Glutamatergic neuron (in vitro differentiated cells): Measurements from ENCODE around the gene RELA. TPM values are rescaled to one million over a fixed set of nuclear protein-coding genes. Genes with fewer than 3 reads are reported as not detected.
"Not testable (repeated sequence)": the region's sequence is repeated elsewhere in the genome, so short reads cannot be mapped to it uniquely, and the experiment has no call there.

Source experiments
- DNase-seq: peaks from one replicate; pipeline ENCODE4 v3.0.0; 2022
- H3K27ac Mint-ChIP-seq: one replicate; pipeline ENCODE4 v1.8.0; 2020; ENCODE audit warnings: mild to moderate bottlenecking, mixed read lengths, inconsistent platforms; ENCODE audit not compliant: unreplicated experiment
- H3K27me3 Mint-ChIP-seq: one replicate; pipeline ENCODE4 v1.8.0; 2020; ENCODE audit warnings: mild to moderate bottlenecking, moderate library complexity, mixed read lengths, inconsistent platforms; ENCODE audit not compliant: unreplicated experiment
- H3K36me3 Mint-ChIP-seq: one replicate; pipeline ENCODE4 v1.8.0; 2020; ENCODE audit warnings: mild to moderate bottlenecking, mixed read lengths, inconsistent platforms; ENCODE audit not compliant: unreplicated experiment
- H3K4me1 Mint-ChIP-seq: one replicate; pipeline ENCODE4 v1.8.0; 2020; ENCODE audit warnings: mild to moderate bottlenecking, low read depth, mixed read lengths, inconsistent platforms; ENCODE audit not compliant: unreplicated experiment
- H3K4me3 Mint-ChIP-seq: one replicate; pipeline ENCODE4 v1.8.0; 2020; ENCODE audit warnings: mild to moderate bottlenecking, mixed read lengths, inconsistent platforms; ENCODE audit not compliant: unreplicated experiment
- H3K9me3 Mint-ChIP-seq: one replicate; pipeline ENCODE4 v1.8.0; 2020; ENCODE audit warnings: mild to moderate bottlenecking, moderate library complexity, mixed read lengths, inconsistent platforms; ENCODE audit not compliant: unreplicated experiment
- CTCF ChIP-seq: fragments of 200-600 bp; sonication (generic); IDR thresholded peaks from one replicate; pipeline ENCODE4 v1.5.0; 2021; ENCODE audit not compliant: partially characterized antibody, unreplicated experiment
- total RNA-seq: library from RNA; stranded (reverse); fragmentation: NEBNext Ultra II Directional; extraction: Animal tissue kit (Norgen Biotek cat#: 25700); gene quantifications from one replicate; pipeline ENCODE4 v1.2.1, GENCODE V29; 2021; ENCODE audit not compliant: unreplicated experiment

The RELA gene
- total RNA-seq, 1 donor from 2014 or later = 61.2 TPM

- DNase-seq = no peak
- no peak overlapping the region for H3K4me3 Mint-ChIP-seq
- H3K9me3 Mint-ChIP-seq = peaks cover 18% of the 10 kb centered on the region
- no peaks in the 10 kb centered on the region for H3K4me1 Mint-ChIP-seq
- TF ChIP-seq CTCF = no peak
- H3K36me3 Mint-ChIP-seq = peaks cover 9% of the 10 kb centered on the region
- H3K27ac Mint-ChIP-seq = no peak overlapping the region
- H3K27me3 Mint-ChIP-seq = peaks cover 3% of the 10 kb centered on the region
These were observed 36.6 kb upstream of the RELA start for GRCh38 chr11:65699306-65699705.

GRCh38 chr11:65698205-65698604 lies 35.5 kb upstream of the RELA start:
- Mint-ChIP-seq H3K4me3 (no peak overlapping the region), H3K27ac (no peak overlapping the region), H3K4me1 (no peaks in the 10 kb centered on the region), H3K9me3 (peaks cover 18% of the 10 kb centered on the region), H3K36me3 (peaks cover 9% of the 10 kb centered on the region), H3K27me3 (peaks cover 3% of the 10 kb centered on the region)
- DNase-seq = no peak
- TF ChIP-seq CTCF = no peak

- Mint-ChIP-seq H3K27me3 (peaks cover 3% of the 10 kb centered on the region), H3K36me3 (peaks cover 9% of the 10 kb centered on the region), H3K27ac (no peak overlapping the region), H3K4me3 (no peak overlapping the region), H3K4me1 (no peaks in the 10 kb centered on the region), H3K9me3 (peaks cover 13% of the 10 kb centered on the region)
- no peak for DNase-seq
- no peak for TF ChIP-seq CTCF
These were observed 34.3 kb upstream of the RELA start for GRCh38 chr11:65696802-65697552.

- H3K4me1 Mint-ChIP-seq = no peaks in the 10 kb centered on the region
- no peak overlapping the region for H3K4me3 Mint-ChIP-seq
- no peak for DNase-seq
- H3K36me3 Mint-ChIP-seq = peaks cover 8% of the 10 kb centered on the region
- no peak overlapping the region for H3K27ac Mint-ChIP-seq
- no peak for TF ChIP-seq CTCF
- H3K27me3 Mint-ChIP-seq = peaks cover 3% of the 10 kb centered on the region
- H3K9me3 Mint-ChIP-seq = peaks cover 9% of the 10 kb centered on the region
These were observed 32.9 kb upstream of the RELA start for GRCh38 chr11:65695459-65696241.

GRCh38 chr11:65692367-65692766 lies 29.7 kb upstream of the RELA start:
- DNase-seq = no peak
- H3K9me3 Mint-ChIP-seq = no peaks in the 10 kb centered on the region
- H3K27ac Mint-ChIP-seq = no peak overlapping the region
- H3K4me1 Mint-ChIP-seq = peaks cover 1% of the 10 kb centered on the region
- no peak for TF ChIP-seq CTCF
- no peaks in the 10 kb centered on the region for H3K36me3 Mint-ChIP-seq
- no peak overlapping the region for H3K4me3 Mint-ChIP-seq
- no peaks in the 10 kb centered on the region for H3K27me3 Mint-ChIP-seq

GRCh38 chr11:65691847-65692246 lies 29.1 kb upstream of the RELA start:
- H3K27ac Mint-ChIP-seq, H3K4me3 Mint-ChIP-seq, H3K4me1 Mint-ChIP-seq, H3K9me3 Mint-ChIP-seq, H3K36me3 Mint-ChIP-seq, DNase-seq, H3K27me3 Mint-ChIP-seq: not testable (repeated sequence)
